Kidney tubule cell (primary cell): ENCODE data around the gene CDHR5.
A peak's percentile ranks its signal among the peaks of the same experiment; 100 is the strongest.
"Not testable (repeated sequence)": the region's sequence is repeated elsewhere in the genome, so short reads cannot be mapped to it uniquely, and the experiment has no call there.

ENCODE experiments used
- DNase-seq: peaks from one replicate; pipeline ENCODE4 v3.0.0-alpha.2; 2018; ENCODE audit warnings: low spot score

Gene CDHR5, protein sequence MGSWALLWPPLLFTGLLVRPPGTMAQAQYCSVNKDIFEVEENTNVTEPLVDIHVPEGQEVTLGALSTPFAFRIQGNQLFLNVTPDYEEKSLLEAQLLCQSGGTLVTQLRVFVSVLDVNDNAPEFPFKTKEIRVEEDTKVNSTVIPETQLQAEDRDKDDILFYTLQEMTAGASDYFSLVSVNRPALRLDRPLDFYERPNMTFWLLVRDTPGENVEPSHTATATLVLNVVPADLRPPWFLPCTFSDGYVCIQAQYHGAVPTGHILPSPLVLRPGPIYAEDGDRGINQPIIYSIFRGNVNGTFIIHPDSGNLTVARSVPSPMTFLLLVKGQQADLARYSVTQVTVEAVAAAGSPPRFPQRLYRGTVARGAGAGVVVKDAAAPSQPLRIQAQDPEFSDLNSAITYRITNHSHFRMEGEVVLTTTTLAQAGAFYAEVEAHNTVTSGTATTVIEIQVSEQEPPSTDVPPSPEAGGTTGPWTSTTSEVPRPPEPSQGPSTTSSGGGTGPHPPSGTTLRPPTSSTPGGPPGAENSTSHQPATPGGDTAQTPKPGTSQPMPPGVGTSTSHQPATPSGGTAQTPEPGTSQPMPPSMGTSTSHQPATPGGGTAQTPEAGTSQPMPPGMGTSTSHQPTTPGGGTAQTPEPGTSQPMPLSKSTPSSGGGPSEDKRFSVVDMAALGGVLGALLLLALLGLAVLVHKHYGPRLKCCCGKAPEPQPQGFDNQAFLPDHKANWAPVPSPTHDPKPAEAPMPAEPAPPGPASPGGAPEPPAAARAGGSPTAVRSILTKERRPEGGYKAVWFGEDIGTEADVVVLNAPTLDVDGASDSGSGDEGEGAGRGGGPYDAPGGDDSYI

DNA sequence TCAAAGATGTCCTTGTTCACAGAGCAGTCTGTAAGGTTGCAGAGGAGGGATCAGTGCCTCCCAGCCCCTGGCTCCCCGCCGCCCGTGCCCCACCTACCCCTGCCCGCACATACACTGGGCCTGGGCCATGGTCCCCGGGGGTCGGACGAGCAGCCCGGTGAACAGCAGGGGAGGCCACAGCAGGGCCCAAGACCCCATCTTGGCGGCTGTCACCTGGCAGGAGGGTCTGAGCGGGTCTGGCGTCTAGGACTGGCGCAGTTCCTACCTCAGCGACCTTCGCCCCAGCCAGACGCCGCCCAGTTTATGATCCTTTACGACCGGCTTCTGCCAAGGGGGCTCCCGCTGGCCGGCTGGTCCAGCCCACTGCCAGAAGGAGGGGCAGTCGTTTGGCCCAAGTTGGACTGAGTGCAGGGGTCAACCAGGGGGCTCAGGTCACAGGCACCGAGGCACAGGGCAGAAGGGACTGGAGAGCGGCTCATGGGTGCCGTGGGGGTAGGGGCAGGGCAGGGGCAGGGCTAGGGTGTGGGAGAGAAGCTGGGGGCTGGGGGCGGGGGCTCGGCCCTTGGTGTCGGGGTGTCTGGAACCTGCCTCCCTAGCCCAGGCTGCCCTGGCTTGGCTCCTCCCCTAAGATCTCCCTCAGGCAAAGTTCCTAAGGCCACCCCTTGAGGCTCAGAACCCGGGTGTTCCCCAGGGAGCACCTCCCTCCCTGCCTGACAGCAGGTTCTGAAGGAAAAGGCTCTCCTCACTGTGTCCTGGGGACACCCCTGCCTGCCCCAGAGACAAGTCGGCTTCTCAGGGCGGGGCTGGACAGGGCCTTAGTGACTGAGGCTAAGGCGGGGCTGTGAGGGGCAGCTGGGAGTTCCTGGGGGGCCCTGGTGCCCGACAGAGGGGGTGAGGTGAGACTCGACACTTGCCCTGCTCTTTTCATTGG lies at the start of gene CDHR5:
TSS of gene CDHR5 (minus strand) at position 251 of the 931 bp plus-strand sequence. CDS start at position 198, 53 bp downstream.
- DNase-seq = no peak

DNA sequence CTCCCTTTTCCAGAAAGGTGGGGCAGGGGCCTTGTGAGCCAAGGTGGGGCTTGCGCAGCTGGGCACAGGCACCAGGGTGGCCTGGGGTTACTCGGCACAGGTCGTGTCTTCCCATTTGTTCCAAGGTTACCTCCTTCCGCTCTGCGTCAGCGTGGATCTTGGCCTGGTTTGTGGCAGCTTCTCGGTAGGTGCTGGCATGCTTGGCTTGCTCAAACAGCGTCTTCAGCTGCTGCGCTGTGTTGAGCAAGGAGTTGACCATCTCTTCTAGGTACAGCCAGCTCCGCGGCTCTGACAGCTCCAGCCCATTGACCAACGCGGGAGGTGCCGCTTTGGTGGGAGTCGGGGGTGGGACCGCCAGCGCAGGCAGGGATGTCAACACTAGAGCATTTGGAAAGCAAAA lies 49.7 kb upstream of the CDHR5 start:
- DNase-seq = no peak

DNA sequence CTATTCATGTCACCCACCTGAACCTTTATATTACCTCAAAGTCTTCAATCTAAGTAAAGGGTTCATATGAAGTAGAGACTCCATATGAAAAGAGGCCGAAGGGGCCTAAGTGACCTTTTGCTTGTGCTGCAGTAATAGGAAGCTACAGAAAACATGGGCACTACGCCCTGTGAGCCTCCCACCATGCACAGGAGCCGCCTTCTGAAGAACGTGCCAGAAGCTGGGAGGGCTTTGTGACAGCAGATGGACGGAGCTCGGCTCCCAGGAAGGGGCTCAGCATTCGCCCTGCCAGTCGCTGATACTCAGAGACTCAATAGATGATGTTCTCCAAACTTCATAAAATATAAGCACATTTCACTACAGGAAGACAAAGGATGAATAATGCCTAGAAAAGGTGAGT lies 49.1 kb upstream of the CDHR5 start:
- DNase-seq = no peak

DNA sequence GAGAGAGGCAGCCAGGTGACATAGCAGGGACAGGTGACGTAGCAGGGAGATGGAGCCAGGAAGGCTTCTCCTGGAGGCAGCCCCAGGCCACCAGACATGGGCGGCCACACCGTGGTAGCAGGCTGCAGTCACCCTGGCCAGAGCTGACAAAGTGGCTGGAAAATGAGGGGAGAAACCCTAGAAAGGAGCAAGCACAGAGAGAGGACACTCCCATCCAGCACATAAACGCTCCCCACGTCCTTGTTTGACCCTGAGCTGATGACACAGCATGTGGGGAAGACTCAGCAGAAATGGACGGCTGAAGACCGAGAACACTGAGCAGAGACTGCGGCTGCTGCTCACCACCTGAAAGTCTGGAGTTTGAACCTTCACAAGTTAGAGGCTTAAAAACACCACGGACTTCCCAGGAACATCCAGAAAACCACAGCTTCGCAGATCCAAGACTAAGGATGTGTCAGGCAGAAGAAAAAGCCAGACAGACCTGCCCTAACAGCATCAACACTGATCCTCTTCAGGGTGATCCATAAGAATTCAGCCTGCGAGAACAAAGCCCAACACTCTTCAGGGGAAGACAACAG lies 41.0 kb upstream of the CDHR5 start:
- DNase-seq = no peak

DNA sequence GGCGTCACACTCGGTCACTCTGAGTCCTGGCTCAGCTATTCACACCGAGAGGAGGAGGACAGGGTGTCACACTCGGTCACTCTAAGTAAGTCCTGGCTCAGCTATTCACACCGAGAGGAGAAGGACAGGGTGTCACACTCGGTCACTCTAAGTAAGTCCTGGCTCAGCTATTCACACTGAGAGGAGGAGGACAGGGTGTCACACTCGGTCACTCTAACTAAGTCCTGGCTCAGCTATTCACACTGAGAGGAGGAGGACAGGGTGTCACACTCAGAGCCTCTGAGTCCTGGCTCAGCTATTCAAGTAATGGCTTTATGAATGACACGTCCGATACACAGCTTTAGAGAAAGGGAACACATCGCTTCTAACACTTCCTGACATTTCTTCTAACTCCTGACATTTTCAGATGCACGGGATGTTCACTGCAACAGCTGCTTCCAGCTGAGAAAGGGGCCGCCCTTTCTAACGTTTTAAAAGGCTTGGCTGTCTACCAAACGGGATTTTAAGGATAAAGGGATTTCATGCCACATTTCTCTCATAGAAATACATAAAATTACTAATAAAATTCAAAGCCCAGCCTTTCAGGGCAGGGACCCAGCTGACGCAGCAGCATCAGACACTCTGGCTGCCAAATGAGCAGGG lies 40.4 kb upstream of the CDHR5 start:
- no peak for DNase-seq

DNA sequence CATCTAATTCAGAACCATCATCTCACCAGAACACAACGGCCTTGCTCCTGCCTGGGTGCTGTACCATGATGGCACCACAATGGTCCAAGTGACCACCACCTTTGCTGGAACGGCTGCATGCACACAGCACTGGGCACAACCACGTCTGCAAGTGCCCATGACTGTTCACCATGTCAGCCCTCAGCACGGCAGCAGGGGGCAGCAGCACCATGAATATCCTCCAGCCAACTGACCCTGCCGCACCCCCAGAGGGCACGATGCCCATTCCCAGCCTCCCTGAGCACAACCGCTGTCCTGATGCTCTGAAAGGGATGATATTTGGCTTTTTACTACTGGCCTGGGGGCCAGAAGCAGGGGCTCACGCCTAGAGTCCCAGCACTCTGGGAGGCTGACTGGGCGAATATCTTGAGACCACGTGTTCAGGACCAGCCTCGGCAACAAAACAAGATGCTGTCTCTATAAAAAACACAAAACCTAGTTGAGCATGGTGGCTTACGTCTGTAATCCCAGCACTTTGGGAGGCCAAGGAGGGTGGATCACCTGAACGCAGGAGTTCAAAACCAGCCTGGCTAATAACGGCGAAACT lies 38.0 kb upstream of the CDHR5 start:
- DNase-seq = peak; percentile 62

DNA sequence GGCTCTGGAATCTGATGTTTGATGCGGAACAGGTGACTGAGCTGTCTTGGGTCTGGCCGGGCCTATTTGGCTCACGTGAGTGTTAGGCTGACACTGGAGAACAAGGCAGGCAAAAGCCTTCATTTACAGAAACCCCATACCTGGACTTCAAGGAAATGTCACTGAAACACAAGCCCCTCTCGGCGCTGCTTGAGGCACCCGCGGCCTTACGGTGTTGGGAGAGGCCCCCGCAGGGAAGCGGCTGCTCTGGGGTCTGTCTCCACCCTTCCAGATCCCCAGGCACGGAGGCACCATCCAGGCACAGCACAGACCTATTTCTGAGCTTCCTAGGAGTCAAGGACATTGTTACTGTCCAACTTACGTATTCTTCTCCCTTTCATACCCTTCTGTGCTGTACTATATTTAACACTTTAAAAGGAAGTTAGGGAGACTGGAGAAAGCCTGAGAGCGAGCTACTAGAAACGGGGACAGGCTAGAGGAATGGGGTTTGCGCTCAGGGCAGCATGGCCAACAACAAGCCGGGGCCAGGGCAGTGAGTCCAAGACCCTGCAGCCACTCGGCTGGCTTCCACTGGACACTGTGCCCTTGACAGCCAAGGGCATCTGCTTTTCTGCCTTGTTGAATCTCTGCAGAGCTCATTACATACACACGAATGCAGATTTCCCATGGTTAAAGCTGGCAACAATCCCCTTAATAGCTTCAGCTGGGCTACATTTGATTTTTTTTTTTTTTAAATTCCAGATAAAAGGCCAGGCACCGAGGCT lies 36.1 kb upstream of the CDHR5 start:
- no peak for DNase-seq

DNA sequence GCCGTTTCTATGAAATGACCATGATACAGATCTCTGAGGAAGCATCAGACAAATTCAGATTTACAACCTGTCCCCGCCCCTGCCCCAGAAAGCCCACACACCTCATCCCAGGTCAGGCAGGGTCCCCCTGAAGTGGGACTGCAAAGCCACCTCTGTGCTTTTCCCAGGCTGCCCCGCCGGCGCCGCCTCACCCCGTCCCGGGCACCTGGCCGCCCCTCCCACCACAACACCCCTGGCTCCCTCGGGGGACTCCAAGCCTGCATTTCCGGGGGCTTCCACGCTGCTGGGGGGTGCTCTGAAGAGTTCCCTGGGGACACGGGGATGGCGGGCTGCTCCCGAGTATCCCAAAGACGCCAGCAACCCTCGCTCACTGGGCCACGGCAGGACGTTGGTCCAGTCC lies 35.5 kb upstream of the CDHR5 start:
- DNase-seq = no peak

DNA sequence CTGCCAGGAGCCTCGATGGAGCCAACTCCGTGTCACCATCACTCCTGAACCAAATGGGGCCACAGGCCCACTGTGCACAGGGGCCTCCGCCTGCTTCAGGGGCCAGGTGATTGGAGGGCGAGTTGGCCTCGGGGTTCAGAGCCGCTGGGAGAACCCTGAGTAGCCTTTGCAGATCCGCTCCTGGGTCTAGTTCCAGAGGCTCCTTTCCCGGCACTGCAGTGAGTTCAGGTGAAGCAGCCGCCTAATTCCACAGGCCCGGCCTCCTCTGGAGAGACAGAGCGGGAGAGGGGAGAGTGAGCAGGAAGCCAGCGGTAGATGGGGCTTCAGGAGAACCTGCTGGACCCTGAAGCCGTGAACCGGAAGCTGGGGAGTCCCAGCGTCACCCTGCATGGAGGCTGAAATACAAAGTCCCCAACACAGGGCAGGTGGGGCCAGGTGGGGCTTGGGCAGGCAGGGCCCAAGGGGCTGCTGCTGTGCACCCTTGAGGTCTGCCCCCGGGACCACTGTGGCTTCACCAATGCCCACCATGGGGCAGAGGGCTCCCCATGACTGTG lies 34.9 kb upstream of the CDHR5 start:
- no peak for DNase-seq

DNA sequence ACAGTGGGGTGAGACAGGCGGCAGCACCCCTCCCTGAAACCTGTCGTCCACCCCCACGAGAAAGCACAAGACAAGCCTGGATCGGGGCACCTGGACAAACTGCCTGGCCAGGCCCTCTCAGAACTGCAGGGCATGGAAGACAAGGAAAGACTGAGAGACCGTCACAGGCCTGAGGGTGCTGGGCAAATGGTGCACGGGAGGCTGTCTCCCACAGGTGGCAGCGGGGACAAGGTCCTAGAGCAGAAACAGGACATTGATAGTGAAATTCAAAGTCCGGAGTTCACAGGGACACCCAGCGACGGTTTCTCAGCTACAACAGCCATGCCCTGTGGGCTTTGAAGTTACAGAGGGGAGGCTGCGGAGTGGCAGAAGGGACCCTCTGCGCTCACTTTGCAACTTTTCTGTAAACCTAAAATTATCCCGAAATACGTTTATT lies 33.0 kb upstream of the CDHR5 start:
- DNase-seq = no peak

DNA sequence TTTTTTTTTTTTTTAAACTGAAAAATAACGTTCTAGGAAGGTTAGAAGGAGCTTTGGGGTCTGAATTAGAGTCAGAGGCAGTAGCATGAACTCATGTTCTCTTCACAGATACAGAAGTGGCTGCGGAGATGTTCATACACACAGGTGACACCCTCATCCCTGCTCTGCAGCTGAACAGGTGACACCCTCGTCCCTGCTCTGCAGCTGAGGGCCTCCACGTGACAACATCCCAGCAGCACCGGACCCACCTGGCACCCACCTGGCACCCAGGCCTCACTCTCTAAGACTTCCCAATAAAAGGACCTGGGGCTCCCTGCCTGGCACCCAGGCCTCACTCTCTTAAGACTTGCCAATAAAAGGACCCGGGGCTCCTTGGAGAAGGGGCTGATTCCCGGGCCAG lies 32.1 kb upstream of the CDHR5 start:
- DNase-seq = no peak

DNA sequence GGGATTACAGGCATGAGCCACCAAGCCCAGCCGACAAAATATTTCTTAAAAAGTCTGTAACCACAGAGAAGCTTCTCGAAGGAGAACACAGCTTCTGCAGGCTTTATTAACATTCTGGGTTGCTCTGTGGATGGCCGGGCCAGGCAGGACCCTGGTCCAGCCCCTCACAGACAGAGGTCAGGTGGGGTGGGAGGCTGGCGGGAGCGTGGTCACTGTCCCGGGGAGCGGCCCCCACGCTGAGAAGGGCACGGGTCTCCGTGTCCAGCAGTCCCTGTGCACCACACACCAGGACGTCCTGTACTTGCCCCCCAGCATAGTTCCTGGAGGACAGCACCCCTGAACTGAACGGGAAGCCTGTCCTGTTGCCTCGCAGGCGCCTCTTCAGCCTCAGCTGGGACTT lies 31.7 kb upstream of the CDHR5 start:
- DNase-seq = no peak

DNA sequence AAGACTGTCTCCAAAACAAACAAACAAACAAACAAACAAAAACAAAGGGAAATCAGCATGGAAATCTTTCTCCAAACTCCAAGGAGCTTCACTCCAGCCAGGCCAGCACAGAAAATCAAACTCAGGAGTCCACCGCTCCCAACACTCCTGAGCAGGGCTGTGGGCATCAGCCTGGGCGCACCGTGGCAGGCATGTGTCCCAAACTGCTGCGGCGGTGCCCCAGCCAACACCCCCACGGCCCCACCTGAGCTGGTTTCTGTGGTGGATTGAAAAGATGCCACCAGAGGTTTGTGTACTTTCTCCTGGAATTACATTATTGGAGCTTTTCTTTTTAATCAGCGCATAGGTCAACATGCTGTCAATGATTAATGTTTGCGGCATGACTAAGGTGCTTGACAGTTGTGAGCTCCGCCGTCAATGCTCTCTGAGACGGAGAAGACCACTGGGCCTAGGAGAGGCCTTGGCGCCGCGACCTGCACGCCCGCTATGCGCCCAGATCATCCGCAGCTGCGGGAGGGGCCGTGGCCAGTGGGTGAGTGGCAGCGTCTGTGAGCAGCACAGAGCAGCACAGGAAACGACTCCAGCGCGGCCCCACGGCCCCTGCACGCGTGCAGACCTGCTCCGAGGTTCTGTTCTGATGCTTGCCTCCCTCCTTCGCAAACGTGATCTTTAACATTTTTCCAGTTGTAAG lies 30.4 kb upstream of the CDHR5 start:
- DNase-seq = peak; percentile 89

DNA sequence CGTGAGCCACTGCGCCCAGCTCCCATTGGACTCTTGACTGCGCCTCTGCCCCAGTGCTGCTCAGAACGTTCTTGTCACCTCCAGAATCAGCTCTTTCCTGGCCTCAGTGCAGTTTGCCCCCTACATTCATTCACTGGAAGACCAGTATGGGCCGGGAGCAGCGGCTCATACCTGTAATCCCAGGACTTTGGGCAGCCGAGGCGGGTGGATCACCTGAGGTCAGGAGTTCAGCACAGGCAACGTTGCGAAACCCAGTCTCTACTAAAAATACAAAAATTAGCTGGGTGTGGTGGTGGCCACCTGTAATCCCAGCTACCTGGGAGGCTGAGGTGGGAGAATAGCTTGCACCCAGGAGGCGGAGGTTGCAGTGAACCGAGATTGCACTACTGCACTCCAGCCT lies 29.7 kb upstream of the CDHR5 start:
- DNase-seq = not testable (repeated sequence)

DNA sequence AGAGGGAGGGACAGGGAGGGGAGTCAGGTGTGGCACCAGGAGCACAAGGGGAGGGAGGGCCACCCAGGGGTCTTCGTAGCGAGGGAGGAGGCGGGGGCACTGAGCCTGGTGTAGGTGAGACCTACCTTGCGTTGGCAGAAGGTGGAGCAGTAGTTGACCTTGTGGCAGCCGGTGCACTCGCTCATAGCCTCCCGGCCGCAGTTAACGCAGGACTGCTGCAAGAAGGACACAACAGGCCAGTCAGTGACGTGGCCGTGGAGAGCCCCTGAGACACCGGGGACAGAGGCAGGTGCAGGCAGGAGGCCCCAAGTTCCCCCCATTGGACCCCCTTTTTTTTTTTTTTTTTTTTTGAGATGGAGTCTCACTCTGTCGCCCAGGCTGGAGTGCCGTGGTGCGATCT lies 29.1 kb upstream of the CDHR5 start:
- DNase-seq = no peak

DNA sequence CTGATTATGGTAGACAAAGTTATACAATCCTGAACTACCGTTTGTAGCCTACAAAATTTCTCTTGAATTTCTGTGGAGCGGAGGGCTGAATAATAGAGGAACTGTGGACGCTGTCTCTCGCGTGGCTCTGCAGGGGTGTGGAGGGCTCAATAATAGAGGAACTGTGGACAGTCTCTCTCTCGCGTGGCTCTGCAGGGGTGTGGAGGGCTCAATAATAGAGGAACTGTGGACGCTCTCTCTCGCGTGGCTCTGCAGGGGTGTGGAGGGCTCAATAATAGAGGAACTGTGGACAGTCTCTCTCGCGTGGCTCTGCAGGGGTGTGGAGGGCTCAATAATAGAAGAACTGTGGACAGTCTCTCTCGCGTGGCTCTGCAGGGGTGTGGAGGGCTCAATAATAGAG lies 28.4 kb upstream of the CDHR5 start:
- not testable (repeated sequence) for DNase-seq

DNA sequence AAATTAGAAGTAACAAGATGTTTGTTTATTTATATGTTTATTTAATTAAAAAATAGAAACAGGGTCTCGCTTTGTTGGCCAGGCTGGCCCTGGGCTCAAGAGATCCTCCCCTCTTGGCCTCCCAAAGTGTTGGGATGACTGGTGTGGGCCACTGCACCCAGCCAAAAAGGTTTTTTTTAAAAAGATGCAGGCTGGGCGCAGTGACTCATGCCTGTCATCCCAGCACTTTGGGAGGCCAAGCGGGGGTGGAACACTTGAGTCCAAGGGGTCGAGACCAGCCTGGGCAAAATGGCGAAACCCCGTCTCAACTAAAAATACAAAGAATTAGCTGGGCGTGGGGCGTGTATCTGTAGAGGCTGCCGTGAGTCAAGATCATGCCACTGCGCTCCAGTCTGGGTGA lies 25.7 kb upstream of the CDHR5 start:
- no peak for DNase-seq

DNA sequence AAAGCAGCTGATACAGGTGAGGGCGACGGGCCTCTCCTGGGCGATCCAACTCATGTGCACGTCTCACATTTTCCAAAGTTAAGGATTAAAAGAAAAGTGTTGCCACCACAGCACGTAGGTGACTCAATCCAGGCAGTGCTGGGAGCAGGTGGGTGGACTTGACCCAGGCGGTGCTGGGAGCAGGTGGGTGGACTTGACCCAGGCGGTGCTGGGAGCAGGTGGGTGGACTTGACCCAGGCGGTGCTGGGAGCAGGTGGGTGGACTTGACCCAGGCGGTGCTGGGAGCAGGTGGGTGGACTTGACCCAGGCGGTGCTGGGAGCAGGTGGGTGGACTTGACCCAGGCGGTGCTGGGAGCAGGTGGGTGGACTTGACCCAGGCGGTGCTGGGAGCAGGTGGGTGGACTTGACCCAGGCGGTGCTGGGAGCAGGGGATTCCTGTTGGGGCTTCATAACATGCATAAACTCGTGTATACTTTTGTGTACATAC lies 23.0 kb upstream of the CDHR5 start:
- peak; percentile 47 for DNase-seq

DNA sequence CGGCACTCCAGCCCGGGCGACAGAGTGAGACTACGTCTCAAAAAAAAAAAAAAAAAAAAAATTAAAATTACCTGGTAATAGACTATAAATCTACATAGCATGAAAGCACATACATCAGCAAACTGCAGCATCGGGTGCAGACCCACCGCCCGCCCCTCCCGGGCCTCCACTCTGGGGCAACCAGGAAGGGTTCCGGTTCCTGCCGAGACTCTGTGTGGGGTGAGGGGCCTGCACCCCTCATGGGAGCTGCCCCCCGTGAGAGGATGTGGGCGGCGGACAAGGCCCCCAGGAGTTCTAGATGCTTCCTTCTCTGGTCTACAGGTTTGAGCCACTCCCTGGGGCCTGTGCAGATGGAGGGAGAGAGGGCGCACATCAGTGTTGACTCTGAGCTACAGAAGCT lies 21.5 kb upstream of the CDHR5 start:
- DNase-seq = no peak
